GM12892 (cell line): ENCODE measurements around the gene ZCCHC14.

ENCODE experiments used
- POLR2A ChIP-seq: IDR thresholded peaks from 2 replicates; pipeline ENCODE4 v1.6.1; 2011; ENCODE audit warnings: low read depth, low read length, control low read depth
- POLR2AphosphoS5 ChIP-seq: IDR thresholded peaks from 2 replicates; pipeline ENCODE4 v1.6.1; 2011; ENCODE audit warnings: low read depth, low read length, control low read depth

- TF ChIP-seq POLR2A: no peak
- TF ChIP-seq POLR2AphosphoS5: no peak
Observed at GRCh38 chr16:87507351-87508069, 14.7 kb upstream of the ZCCHC14 start.
